ENCODE data around the gene IRF2. TPM values are rescaled to one million over a fixed set of nuclear protein-coding genes. Genes with fewer than 3 reads are reported as not detected.

IRF2 gene
- total RNA-seq, 2 donors from 2014 or later: 35.3 to 68.0 TPM

DNA sequence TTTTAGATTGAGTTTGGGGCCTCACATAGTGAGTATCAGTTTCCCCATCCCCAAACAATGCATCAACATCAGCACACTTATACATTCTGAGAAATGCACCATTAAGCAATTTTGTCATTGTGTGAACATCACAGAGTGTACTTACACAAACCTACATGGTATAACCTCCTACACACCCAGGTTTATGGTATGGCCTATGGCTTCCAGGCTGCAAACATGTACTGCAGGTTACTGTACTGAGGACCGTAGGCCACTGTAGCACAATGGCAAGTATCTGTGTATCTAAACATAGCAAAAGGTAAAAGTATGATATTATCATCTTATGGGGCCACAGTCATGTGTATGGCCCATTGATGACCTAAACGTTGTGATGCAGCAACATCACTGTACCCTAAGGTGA, 7.7 kb downstream of the IRF2 start:
- Histone ChIP-seq H3K9me3 (no peaks in the 10 kb centered on the region), H3K4me3 (no peak overlapping the region), H3K4me1 (ENCODE audit: control insufficient read depth in 1 of 2, low read depth in 2 of 2) (peaks cover 13 to 24% of the 10 kb centered on the region in 2 donors), H3K27me3 (replicated peaks; ENCODE audit: insufficient read depth) (no peaks in the 10 kb centered on the region), H3K36me3 (no peaks in the 10 kb centered on the region), H3K27ac (no peak overlapping the region)
- ATAC-seq (ENCODE audit: insufficient number of reproducible peaks, low FRiP score, low read depth) (no peak), DNase-seq (ENCODE audit: low spot score) (no peak)
- TF ChIP-seq CTCF (IDR thresholded peaks at IDR 0.05): no peak

DNA sequence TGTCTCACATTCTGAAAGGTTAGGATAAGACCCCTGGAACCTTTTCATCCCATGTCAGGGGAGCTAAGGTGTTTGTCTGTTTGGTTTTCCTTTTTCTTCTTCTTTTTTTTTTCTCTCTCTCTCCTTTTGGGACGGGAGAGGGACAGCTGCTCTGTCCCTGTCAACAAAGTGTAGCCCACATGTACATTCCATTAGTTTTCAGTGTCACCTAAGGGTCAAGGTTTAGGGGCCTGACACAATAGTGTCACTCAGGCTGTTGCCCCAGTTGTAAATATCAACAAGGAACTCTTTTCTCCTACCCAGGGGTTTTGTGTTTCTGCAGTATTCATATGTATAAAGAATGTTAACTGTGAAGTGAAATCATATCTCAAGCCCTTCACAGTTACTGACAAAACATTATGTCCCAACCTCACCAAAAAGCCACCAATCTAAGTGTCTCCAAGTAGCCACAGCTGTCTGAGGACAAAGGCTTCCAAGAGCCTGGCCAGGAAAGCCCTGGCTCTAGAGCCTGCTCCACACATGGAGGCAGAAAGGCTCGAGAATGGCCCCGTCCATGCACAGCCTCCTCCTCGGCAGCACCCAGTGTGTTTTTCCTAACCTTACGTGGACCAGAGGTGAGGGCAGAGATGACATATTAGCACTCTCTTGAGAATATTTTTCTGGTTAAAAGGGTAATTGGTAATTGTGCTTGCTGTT, 9.4 kb downstream of the IRF2 start:
- Histone ChIP-seq H3K36me3 (no peaks in the 10 kb centered on the region), H3K27me3 (replicated peaks; ENCODE audit: insufficient read depth) (no peaks in the 10 kb centered on the region), H3K4me3 (no peak overlapping the region), H3K27ac (no peak overlapping the region), H3K9me3 (no peaks in the 10 kb centered on the region), H3K4me1 (ENCODE audit: control insufficient read depth in 1 of 2, low read depth in 2 of 2) (peaks cover 13 to 16% of the 10 kb centered on the region in 2 donors)
- DNase-seq (ENCODE audit: low spot score): no peak
- no peak for TF ChIP-seq CTCF (IDR thresholded peaks at IDR 0.05)
- ATAC-seq (ENCODE audit: insufficient number of reproducible peaks, low FRiP score, low read depth): no peak

DNA sequence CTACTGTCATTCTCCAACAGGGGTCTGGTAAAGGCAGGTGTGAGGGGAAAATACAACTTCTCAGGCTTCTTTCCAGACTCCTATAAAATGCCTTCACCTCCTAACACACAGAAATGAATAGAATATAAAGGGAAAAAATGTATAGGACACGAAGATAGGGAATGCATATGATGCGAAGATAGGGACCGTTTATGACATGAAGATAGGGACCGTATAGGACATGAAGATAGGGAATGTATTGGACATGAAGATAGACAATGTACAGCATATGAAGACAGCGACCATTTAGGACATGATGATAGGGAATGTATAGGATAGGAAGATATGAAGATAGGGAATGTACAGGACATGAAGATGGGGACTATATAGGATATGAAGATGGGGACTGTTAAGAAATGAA, 10.5 kb downstream of the IRF2 start:
- no peaks in the 10 kb centered on the region for H3K27me3 ChIP-seq (replicated peaks; ENCODE audit: insufficient read depth)
- H3K9me3 ChIP-seq: no peaks in the 10 kb centered on the region
- ATAC-seq (ENCODE audit: insufficient number of reproducible peaks, low FRiP score, low read depth): no peak
- no peak overlapping the region for H3K4me3 ChIP-seq
- H3K27ac ChIP-seq: no peak overlapping the region
- H3K4me1 ChIP-seq (ENCODE audit: control insufficient read depth in 1 of 2, low read depth in 2 of 2): peaks cover 16 to 17% of the 10 kb centered on the region in 2 donors
- no peak for TF ChIP-seq CTCF (IDR thresholded peaks at IDR 0.05)
- no peaks in the 10 kb centered on the region for H3K36me3 ChIP-seq
- no peak for DNase-seq (ENCODE audit: low spot score)

GRCh38 chr4:184463158-184463557, 11.2 kb downstream of the IRF2 start:
- TF ChIP-seq CTCF (IDR thresholded peaks at IDR 0.05): no peak
- Histone ChIP-seq H3K4me1 (ENCODE audit: control insufficient read depth in 1 of 2, low read depth in 2 of 2) (peaks cover 17 to 18% of the 10 kb centered on the region in 2 donors), H3K4me3 (no peak overlapping the region), H3K27ac (no peak overlapping the region), H3K36me3 (no peaks in the 10 kb centered on the region), H3K27me3 (replicated peaks; ENCODE audit: insufficient read depth) (no peaks in the 10 kb centered on the region), H3K9me3 (no peaks in the 10 kb centered on the region)
- ATAC-seq (ENCODE audit: insufficient number of reproducible peaks, low FRiP score, low read depth) (no peak), DNase-seq (ENCODE audit: low spot score) (no peak)

- Histone ChIP-seq H3K36me3 (no peaks in the 10 kb centered on the region), H3K4me3 (no peak overlapping the region), H3K27ac (no peak overlapping the region), H3K27me3 (replicated peaks; ENCODE audit: insufficient read depth) (no peaks in the 10 kb centered on the region), H3K4me1 (ENCODE audit: control insufficient read depth in 1 of 2, low read depth in 2 of 2) (peaks cover 21 to 22% of the 10 kb centered on the region in 2 donors), H3K9me3 (no peaks in the 10 kb centered on the region)
- no peak for TF ChIP-seq CTCF (IDR thresholded peaks at IDR 0.05)
- DNase-seq (ENCODE audit: low spot score): no peak
- no peak for ATAC-seq (ENCODE audit: insufficient number of reproducible peaks, low FRiP score, low read depth)
Measured at GRCh38 chr4:184462724-184463123, 11.6 kb downstream of the IRF2 start.
